ENCODE data around the gene SPATA6.

DNA sequence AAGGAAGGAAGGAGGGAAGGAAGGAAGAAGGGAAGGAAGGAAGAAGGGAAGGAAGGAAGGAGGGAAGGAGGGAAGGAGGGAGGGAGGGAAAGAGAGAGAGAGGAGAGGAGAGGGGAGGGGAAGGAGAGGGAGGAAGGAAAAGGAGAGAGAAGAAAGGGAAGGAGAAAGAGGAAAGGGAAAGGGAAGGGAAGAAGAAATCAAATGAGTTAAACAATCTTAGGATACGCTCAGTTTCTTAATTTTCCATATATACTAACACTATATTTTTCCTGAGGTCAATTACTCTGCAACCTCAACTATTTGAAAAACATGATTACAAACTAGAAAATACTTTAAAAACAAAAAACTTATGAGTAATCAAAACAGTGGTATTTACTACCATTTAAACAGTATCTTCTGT is 53.3 kb downstream of the SPATA6 start:
- TF ChIP-seq, protein P1, sequence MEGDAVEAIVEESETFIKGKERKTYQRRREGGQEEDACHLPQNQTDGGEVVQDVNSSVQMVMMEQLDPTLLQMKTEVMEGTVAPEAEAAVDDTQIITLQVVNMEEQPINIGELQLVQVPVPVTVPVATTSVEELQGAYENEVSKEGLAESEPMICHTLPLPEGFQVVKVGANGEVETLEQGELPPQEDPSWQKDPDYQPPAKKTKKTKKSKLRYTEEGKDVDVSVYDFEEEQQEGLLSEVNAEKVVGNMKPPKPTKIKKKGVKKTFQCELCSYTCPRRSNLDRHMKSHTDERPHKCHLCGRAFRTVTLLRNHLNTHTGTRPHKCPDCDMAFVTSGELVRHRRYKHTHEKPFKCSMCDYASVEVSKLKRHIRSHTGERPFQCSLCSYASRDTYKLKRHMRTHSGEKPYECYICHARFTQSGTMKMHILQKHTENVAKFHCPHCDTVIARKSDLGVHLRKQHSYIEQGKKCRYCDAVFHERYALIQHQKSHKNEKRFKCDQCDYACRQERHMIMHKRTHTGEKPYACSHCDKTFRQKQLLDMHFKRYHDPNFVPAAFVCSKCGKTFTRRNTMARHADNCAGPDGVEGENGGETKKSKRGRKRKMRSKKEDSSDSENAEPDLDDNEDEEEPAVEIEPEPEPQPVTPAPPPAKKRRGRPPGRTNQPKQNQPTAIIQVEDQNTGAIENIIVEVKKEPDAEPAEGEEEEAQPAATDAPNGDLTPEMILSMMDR (IDR thresholded peaks at IDR 0.05), result no peak
- TF ChIP-seq POLR2A (IDR thresholded peaks at IDR 0.05), result no peak

All from testis (tissue), 2 donors.